Measurements from ENCODE around the gene FAAH. TPM values are rescaled to one million over a fixed set of nuclear protein-coding genes. Genes with fewer than 3 reads are reported as not detected.

The FAAH gene
- total RNA-seq, 1 donor from 2014 or later: 38.6 TPM

GRCh38 chr1:46401154-46401913, 7.2 kb downstream of the FAAH start:
- Mint-ChIP-seq H3K9me3 (ENCODE audit: low read depth) (no peaks in the 10 kb centered on the region), H3K4me1 (ENCODE audit: low read depth) (peaks cover 10% of the 10 kb centered on the region), H3K27me3 (peaks cover 14% of the 10 kb centered on the region), H3K36me3 (ENCODE audit: insufficient read depth) (peaks cover 2% of the 10 kb centered on the region), H3K4me3 (ENCODE audit: low read depth) (no peak overlapping the region), H3K27ac (no peak overlapping the region)
- TF ChIP-seq, protein P1, sequence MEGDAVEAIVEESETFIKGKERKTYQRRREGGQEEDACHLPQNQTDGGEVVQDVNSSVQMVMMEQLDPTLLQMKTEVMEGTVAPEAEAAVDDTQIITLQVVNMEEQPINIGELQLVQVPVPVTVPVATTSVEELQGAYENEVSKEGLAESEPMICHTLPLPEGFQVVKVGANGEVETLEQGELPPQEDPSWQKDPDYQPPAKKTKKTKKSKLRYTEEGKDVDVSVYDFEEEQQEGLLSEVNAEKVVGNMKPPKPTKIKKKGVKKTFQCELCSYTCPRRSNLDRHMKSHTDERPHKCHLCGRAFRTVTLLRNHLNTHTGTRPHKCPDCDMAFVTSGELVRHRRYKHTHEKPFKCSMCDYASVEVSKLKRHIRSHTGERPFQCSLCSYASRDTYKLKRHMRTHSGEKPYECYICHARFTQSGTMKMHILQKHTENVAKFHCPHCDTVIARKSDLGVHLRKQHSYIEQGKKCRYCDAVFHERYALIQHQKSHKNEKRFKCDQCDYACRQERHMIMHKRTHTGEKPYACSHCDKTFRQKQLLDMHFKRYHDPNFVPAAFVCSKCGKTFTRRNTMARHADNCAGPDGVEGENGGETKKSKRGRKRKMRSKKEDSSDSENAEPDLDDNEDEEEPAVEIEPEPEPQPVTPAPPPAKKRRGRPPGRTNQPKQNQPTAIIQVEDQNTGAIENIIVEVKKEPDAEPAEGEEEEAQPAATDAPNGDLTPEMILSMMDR (IDR thresholded peaks at IDR 0.05; ENCODE audit: unreplicated experiment): no peak
- DNase-seq (ENCODE audit: low spot score, unreplicated experiment): no peak

- Mint-ChIP-seq H3K27ac (no peak overlapping the region), H3K4me3 (ENCODE audit: low read depth) (no peak overlapping the region), H3K9me3 (ENCODE audit: low read depth) (no peaks in the 10 kb centered on the region), H3K27me3 (peaks cover 13% of the 10 kb centered on the region), H3K36me3 (ENCODE audit: insufficient read depth) (peaks cover 2% of the 10 kb centered on the region), H3K4me1 (ENCODE audit: low read depth) (peaks cover 5% of the 10 kb centered on the region)
- DNase-seq (ENCODE audit: low spot score, unreplicated experiment): peak; percentile 30
- TF ChIP-seq, protein P1 (IDR thresholded peaks at IDR 0.05; ENCODE audit: unreplicated experiment): no peak
Measured at GRCh38 chr1:46401964-46402626, 8.0 kb downstream of the FAAH start.

- Mint-ChIP-seq H3K36me3 (ENCODE audit: insufficient read depth) (peaks cover 2% of the 10 kb centered on the region), H3K4me1 (ENCODE audit: low read depth) (peaks cover 4% of the 10 kb centered on the region), H3K4me3 (ENCODE audit: low read depth) (no peak overlapping the region), H3K27ac (peak overlapping the region; percentile 49), H3K9me3 (ENCODE audit: low read depth) (no peaks in the 10 kb centered on the region), H3K27me3 (peaks cover 14% of the 10 kb centered on the region)
- DNase-seq (ENCODE audit: low spot score, unreplicated experiment): no peak
- TF ChIP-seq, protein P1 (IDR thresholded peaks at IDR 0.05; ENCODE audit: unreplicated experiment): no peak
Measured at GRCh38 chr1:46403916-46404315, 9.8 kb downstream of the FAAH start.

- Mint-ChIP-seq H3K36me3 (ENCODE audit: insufficient read depth) (peaks cover 2% of the 10 kb centered on the region), H3K4me1 (ENCODE audit: low read depth) (peaks cover 4% of the 10 kb centered on the region), H3K9me3 (ENCODE audit: low read depth) (no peaks in the 10 kb centered on the region), H3K27ac (no peak overlapping the region), H3K4me3 (ENCODE audit: low read depth) (no peak overlapping the region), H3K27me3 (peaks cover 10% of the 10 kb centered on the region)
- DNase-seq (ENCODE audit: low spot score, unreplicated experiment): no peak
- TF ChIP-seq, protein P1 (IDR thresholded peaks at IDR 0.05; ENCODE audit: unreplicated experiment): no peak
Measured at GRCh38 chr1:46404482-46405196, 10.5 kb downstream of the FAAH start.

GRCh38 chr1:46405197-46405555, 11.1 kb downstream of the FAAH start:
- TF ChIP-seq, protein P1 (IDR thresholded peaks at IDR 0.05; ENCODE audit: unreplicated experiment): no peak
- no peak for DNase-seq (ENCODE audit: low spot score, unreplicated experiment)
- no peak overlapping the region for H3K4me3 Mint-ChIP-seq (ENCODE audit: low read depth)
- H3K4me1 Mint-ChIP-seq (ENCODE audit: low read depth): peaks cover 3% of the 10 kb centered on the region
- H3K36me3 Mint-ChIP-seq (ENCODE audit: insufficient read depth): peaks cover 2% of the 10 kb centered on the region
- H3K9me3 Mint-ChIP-seq (ENCODE audit: low read depth): no peaks in the 10 kb centered on the region
- peaks cover 7% of the 10 kb centered on the region for H3K27me3 Mint-ChIP-seq
- no peak overlapping the region for H3K27ac Mint-ChIP-seq
